AG09309 (cell line): ENCODE results near the gene MUC5AC.

ENCODE experiments used
- DNase-seq: peaks from one replicate; pipeline ENCODE4 v3.0.0-alpha.2; 2010; ENCODE audit warnings: low read depth
- H3K4me3 ChIP-seq: 2 replicates; pipeline ENCODE4 v1.5.1; 2011; ENCODE audit warnings: mild to moderate bottlenecking, low read depth, low read length, moderate library complexity; ENCODE audit not compliant: control insufficient read depth
- CTCF ChIP-seq: IDR thresholded peaks from 2 replicates; pipeline ENCODE4 v1.5.1; 2011; ENCODE audit warnings: mild to moderate bottlenecking, low read depth, low read length, inconsistent platforms; ENCODE audit not compliant: insufficient read depth, control insufficient read depth; ENCODE audit errors: missing control alignments

The MUC5AC gene

GRCh38 chr11:1228101-1228821 is 70.5 kb downstream of the MUC5AC start:
- H3K4me3 ChIP-seq = no peak overlapping the region
- no peak for DNase-seq
- TF ChIP-seq CTCF = no peak

GRCh38 chr11:1228921-1229451 is 71.2 kb downstream of the MUC5AC start:
- no peak for DNase-seq
- no peak overlapping the region for H3K4me3 ChIP-seq
- TF ChIP-seq CTCF = no peak

GRCh38 chr11:1229471-1230120 is 71.8 kb downstream of the MUC5AC start:
- no peak overlapping the region for H3K4me3 ChIP-seq
- DNase-seq = no peak
- TF ChIP-seq CTCF = no peak

GRCh38 chr11:1230121-1230455 is 72.3 kb downstream of the MUC5AC start:
- DNase-seq = no peak
- TF ChIP-seq CTCF = no peak
- no peak overlapping the region for H3K4me3 ChIP-seq

- no peak for DNase-seq
- H3K4me3 ChIP-seq = no peak overlapping the region
Measured at GRCh38 chr11:1230456-1231395, 73.0 kb downstream of the MUC5AC start.

More at GRCh38 chr11:1230456-1231395, 73.0 kb downstream of the MUC5AC start:
- no peak for TF ChIP-seq CTCF
